UCSD-AML1 (cell line): ENCODE results near the gene ZNF814.
"Not testable (repeated sequence)": the region's sequence is repeated elsewhere in the genome, so short reads cannot be mapped to it uniquely, and the experiment has no call there.

Source experiments
- DNase-seq: peaks from one replicate; lab custom pipeline; 2025; ENCODE audit not compliant: unreplicated experiment; lab: John Stamatoyannopoulos, UW

ZNF814 gene

DNA sequence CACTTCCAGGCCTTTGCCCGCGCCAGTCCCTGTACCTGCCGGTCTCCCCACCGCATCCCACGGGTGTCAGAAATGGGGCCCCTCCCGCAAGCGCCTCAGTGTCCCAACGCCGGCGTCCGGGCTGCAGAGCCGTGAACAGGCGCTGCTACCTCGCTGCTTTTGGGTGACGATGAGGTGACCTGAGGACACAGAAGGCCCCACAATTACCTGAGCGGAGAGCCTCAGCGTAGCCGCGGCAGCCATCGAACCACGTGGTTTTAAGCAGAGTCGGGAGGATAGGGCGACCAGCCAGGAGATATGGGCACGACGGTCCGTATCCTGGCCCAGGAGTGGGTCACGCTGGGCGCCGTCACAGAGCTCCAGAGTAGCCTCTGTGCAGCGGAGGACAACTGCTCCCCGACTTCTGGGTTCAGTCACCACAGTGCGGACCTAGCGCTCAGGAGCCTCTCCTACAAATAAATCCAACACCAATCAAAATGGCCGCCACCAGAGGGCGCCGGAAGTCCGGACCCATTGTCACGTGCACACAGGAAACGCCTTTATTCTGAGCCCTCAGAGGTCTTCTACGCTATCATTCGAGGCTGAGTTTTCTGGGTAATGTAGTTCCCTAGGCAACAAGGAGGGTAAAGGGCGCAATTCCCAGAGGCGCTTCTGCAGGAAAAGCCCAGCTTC is at the start of gene ZNF814:
Gene ZNF814, minus strand, starts transcription at position 478 of the 672 bp plus-strand sequence. Its CDS starts 235 bp downstream, at position 243.
- DNase-seq: peak; percentile 69

DNA sequence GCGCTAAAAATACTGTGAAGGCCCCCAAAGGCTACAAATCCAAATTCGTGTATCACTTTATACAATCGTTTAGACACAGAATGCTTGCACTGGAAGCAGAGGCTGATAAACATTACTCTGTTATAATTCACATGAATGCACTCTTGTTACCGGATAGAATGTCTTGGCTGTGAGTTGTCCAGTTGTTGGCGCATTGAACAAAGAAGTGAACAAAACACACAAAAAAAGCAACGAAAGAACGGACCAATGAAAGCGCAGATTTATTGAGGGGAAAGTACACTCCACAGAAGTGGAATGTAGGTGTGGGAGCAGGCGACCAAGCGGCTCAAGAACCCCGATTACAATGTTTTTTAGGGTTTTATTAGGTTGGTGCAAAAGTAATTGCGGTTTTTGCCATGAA is 46.9 kb upstream of the ZNF814 start:
- no peak for DNase-seq

DNA sequence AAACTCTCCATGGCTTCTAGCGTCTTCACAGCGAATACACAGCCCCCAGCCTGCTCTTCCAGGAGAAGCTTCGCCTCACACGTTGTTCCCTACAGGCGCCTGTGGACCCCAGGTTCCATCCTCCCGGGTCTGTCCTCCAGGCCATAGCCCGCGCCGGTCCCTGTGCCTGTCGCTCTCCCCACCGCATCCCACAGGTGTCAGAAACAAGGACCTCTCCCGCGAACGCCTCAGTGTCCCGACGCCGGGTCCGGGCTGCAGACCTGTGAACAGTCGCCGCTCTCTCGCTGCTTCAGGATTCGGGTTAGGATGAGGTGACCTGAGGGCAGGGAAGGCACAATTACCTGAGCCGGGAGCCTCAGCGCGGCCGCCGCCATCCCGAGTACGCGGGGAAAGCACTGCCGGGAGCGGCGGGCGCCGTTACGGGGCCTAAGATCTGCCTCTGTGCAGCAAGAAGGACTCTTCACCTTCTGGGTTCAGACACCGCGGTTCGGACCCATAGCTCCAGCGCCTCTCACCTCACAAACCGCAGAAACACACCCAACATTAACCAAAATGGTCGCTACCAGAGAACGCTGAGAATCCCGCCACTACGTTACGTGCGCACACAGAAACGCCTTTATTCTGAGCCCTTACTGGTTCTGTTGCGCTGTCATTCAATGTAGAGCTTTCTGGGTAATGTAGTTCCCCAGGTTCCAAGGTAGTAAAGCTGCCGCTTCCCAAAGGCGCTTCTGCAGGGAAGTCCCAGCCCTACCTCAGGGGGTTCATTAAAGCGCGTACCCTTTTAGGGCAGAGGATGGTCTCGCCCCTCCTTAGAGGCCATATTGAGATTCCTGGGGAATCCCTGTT is 46.2 kb upstream of the ZNF814 start, which contains the start of gene ZNF418:
Gene ZNF418, minus strand, starts transcription at position 583 of the 846 bp plus-strand sequence. CDS start 1,580 bp downstream, outside the sequence.
- DNase-seq: no peak

DNA sequence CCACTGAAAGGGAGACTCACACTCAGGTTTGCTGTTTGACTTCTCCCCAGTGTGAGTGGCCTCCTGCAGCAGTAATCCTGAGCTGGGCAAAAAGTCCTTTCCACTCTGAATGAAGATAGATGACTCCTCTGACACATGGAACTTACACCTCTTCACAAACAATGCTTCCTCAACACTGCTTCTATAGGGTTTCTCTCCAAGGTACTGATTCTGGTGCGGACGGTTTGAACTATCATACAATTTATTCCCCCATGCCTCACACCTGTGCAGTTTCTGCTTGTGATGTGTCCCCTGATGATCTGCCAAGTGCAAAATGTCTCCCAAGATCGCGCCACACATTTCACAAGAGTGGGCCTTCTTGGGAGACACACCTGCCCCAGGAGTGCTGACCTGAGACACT is 38.8 kb upstream of the ZNF814 start:
- DNase-seq: no peak

- DNase-seq: peak; percentile 80
Measured at GRCh38 chr19:57916168-57916995, 27.5 kb upstream of the ZNF814 start, which contains the start of gene ZNF417. Gene ZNF417, minus strand, starts transcription at chr19:57916592. Its CDS starts 181 bp downstream, at chr19:57916411.

GRCh38 chr19:57914531-57914930 is 25.7 kb upstream of the ZNF814 start:
- DNase-seq: no peak

GRCh38 chr19:57907394-57907793 is 18.6 kb upstream of the ZNF814 start:
- DNase-seq: no peak

- DNase-seq: no peak
Measured at GRCh38 chr19:57905258-57905657, 16.4 kb upstream of the ZNF814 start.

GRCh38 chr19:57903618-57904184 is 14.9 kb upstream of the ZNF814 start:
- DNase-seq: no peak

DNA sequence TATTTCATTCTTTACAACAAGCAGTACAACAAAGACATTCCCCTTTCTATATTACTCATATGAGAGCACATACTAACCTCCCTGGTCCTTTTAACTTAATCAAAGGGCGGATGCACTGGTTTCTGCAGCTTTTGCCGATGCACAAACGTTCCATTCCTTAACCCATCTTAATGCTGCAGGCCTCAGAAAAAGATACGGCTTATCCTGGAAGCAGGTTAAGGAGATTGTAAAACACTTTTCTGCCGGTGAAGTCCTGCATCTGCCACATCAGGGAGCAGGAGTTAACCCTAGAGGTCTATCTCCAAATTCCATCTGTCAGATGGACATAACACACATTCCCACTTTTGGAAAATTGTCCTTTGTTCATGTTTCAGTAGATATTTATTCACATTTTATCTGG is 11.5 kb upstream of the ZNF814 start:
- no peak for DNase-seq

GRCh38 chr19:57890706-57891105 is 1.9 kb upstream of the ZNF814 start:
- not testable (repeated sequence) for DNase-seq

DNA sequence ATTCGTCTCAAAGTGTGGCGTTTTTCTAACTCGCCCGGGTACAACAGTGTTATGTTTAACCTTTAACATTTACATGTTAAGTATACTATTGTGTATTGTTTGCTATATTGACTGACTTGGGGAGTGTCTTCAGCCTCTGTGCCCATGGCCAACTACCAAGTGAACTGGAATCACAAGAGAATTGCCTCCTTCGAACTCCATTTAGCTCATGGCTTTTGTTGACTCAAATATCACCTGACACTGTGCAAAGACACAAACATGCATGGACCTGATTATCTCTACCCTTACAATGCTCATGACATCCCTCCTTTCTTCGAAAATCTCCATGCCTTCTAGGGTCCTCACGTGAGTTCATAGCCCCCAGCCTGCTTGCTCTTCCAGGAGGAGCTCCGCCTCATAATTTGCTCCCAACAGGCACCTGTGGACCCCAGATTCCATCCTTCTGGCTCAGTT is 704 bp downstream of the ZNF814 start:
- DNase-seq: no peak

DNA sequence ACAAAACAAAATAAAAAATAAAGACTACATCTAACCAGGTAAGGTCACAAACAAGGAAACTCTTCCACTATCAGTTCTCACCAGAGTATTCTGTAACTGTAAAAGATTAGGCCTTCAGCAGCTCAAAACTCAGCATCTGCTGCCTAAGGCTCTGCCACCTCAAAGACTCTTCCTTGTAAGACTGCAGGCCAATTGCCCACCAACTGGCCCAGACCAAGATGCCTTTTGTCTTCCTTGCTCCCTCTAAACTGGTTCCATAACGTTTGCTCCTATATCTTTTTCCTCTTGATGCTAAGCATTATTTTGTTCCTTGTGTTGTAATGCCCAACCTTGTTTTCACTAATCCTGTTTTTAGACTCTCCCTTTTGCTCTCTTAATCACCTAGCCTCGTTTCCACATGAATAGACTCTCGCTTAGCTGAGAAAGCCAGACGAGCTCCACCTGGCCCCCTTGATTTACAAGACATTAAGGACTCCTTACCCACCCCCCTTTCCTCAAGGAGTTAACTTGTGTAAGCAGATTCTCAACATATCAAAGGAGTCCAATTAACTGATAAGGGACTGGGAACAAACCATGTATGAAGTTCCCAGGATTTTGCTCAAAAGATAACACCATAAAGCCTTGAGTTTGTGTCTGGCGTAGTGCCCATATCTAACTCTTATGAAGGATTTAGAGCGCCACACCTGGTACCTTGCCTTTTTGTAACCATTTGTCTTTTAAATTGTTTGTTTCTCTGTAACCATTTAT is 1.5 kb downstream of the ZNF814 start:
- DNase-seq: no peak

DNA sequence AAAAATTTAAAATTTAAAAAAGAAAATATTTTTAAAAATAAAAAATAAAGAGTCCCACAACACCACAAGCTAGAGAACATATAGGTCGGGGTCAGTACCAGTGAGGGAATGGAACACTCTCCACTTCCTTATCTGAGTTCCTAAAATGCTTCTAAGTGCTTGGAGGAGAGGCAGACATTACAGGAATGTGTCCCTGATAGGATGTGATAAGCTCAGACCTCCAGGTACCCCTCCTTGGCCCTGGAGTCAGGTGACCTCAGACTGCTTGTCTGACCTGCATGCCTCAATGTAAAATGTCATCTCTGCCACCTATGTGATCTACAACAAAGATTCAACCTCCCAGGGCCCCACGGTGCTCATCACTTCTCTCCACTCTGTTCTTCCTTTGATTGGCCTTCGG is 2.8 kb downstream of the ZNF814 start:
- DNase-seq: no peak

DNA sequence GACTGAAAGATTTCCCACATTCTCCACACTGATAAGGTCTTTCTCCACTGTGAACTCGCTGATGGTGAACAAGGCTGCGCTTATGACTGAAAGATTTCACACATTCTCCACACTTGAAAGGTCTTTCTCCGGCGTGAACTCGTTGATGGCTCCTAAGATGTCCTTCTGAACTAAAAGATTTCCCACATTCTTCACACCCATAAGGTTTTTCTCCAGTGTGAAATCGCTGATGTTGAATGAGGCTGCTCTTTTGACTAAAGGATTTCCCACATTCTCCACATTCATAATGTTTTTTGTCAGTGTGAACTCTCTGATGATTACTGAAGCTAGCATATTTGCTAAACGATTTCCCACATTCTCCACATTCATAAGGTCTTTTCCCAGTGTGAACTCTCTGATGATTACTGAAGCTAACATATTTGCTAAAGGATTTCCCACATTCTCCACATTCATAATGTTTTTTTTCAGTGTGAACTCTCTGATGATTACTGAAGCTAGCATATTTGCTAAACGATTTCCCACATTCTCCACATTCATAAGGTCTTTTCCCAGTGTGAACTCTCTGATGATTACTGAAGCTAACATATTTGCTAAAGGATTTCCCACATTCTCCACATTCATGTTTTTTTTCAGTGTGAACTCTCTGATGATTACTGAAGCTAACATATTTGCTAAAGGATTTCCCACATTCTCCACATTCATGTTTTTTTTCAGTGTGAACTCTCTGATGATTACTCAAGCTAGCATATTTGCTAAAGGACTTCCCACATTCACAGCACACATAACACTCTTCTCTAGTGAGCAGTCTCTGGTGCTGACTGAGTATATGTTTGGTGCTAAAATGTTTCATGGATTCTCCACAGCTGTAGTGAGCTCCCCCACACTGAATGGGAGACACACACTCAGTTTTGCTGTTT is 14.7 kb downstream of the ZNF814 start:
- not testable (repeated sequence) for DNase-seq

DNA sequence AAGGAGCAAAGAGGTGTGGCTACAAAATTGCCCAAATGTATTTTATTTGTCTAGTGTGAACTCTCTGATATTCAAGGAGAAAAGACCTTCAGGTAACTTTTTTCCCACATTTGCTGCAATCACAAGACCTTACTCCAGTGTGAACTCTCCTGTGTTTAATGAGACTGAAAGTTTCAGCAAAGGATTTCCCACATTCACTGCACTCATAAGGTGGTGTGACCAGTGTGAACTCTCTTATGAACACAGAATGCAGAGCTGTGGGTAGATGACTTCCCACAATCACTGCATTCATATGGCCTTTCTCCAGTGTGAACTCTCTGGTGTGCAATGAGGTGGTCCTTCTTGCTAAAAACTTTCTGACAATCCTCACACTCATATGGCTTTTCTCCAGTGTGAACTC is 16.4 kb downstream of the ZNF814 start:
- no peak for DNase-seq

DNA sequence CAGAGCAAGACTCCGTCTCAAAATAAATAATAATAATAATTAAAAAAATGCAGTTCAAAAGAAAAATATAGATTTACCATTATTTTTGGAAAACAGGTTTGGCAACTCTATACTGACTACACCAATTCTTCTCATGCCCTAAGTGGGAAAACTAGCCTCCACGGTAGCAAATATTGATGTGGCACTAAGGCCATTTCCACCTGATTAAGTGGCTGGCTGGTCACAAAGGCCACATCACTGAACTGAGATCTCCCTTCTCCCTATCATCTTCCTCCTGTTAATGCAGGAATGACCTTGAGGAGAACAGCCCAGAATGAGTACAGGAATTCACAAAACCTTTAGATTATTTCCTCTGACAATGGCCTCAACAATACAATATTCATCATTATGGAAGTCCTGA is 18.6 kb downstream of the ZNF814 start:
- no peak for DNase-seq

- not testable (repeated sequence) for DNase-seq
Measured at GRCh38 chr19:57869655-57870054, 19.2 kb downstream of the ZNF814 start.

GRCh38 chr19:57867868-57868492 is 20.9 kb downstream of the ZNF814 start:
- no peak for DNase-seq
